HEK293T (cell line): Measurements from ENCODE around the gene CTTN.

Experiments used
- CTCF ChIA-PET: fragments of 350-600 bp; formaldehyde crosslinking; extraction: SDS; loops from one replicate; lab custom pipeline; 2021; ENCODE audit warnings: antibody characterized with exemption, inconsistent platforms; lab: Yijun Ruan, JAX
- POLR2A ChIA-PET: fragments of 350-600 bp; formaldehyde crosslinking; extraction: SDS; loops from one replicate; lab custom pipeline; 2020; ENCODE audit warnings: antibody characterized with exemption, inconsistent platforms; lab: Yijun Ruan, JAX
- DNase-seq: peaks from one replicate; pipeline ENCODE4 v3.0.0; 2012; ENCODE audit warnings: mixed read lengths; ENCODE audit errors: extremely low spot score
- ARNT ChIP-seq: fragments of 450-650 bp; IDR thresholded peaks from 2 replicates; pipeline ENCODE4 v1.6.1; 2017; ENCODE audit warnings: mild to moderate bottlenecking
- BHLHE40 ChIP-seq: fragments of 450-650 bp; IDR thresholded peaks from 2 replicates; pipeline ENCODE4 v1.6.1; 2016; ENCODE audit warnings: mild to moderate bottlenecking, moderate library complexity, borderline replicate concordance
- CTBP1 ChIP-seq: fragments of 450-650 bp; IDR thresholded peaks from 2 replicates; pipeline ENCODE4 v1.6.1; 2016; ENCODE audit warnings: borderline replicate concordance
- ELF4 ChIP-seq: fragments of 450-650 bp; IDR thresholded peaks from 2 replicates; pipeline ENCODE4 v1.6.1; 2017; ENCODE audit warnings: antibody characterized with exemption
- FOXA1 ChIP-seq: fragments of 450-650 bp; IDR thresholded peaks from 2 replicates; pipeline ENCODE4 v1.6.1; 2016; ENCODE audit warnings: mild to moderate bottlenecking
- FOXK2 ChIP-seq: fragments of 450-650 bp; IDR thresholded peaks from 2 replicates; pipeline ENCODE4 v1.6.1; 2016; ENCODE audit warnings: mild to moderate bottlenecking
- FOXM1 ChIP-seq: fragments of 450-650 bp; IDR thresholded peaks from 2 replicates; pipeline ENCODE4 v1.6.1; 2017; ENCODE audit warnings: mild to moderate bottlenecking, borderline replicate concordance
- HDGF ChIP-seq: fragments of 450-650 bp; IDR thresholded peaks from 2 replicates; pipeline ENCODE4 v1.6.1; 2017; ENCODE audit warnings: antibody characterized with exemption, borderline replicate concordance
- L3MBTL2 ChIP-seq: fragments of 450-650 bp; conservative IDR thresholded peaks from 2 replicates; pipeline ENCODE4 v1.6.1; 2016; ENCODE audit warnings: mild to moderate bottlenecking
- LEF1 ChIP-seq: fragments of 450-650 bp; IDR thresholded peaks from 2 replicates; pipeline ENCODE4 v1.6.1; 2017; ENCODE audit warnings: mild to moderate bottlenecking, borderline replicate concordance
- SP1 ChIP-seq: fragments of 450-650 bp; IDR thresholded peaks from 2 replicates; pipeline ENCODE4 v1.6.1; 2017
- SUZ12 ChIP-seq: fragments of 450-650 bp; IDR thresholded peaks from 2 replicates; pipeline ENCODE4 v1.6.1; 2016; ENCODE audit warnings: mild to moderate bottlenecking
- TARDBP ChIP-seq: fragments of 450-650 bp; IDR thresholded peaks from 2 replicates; pipeline ENCODE4 v1.6.1; 2016
- ZNF384 ChIP-seq: fragments of 450-650 bp; IDR thresholded peaks from 2 replicates; pipeline ENCODE4 v1.6.1; 2016
- TF ChIP-seq, protein P1 (sequence below): fragments of 450-650 bp; IDR thresholded peaks from 2 replicates; pipeline ENCODE4 v1.6.1; 2016

CTTN gene

GRCh38 chr11:70436501-70436860, 38.2 kb downstream of the CTTN start:
- ChIA-PET CTCF (no interaction called here), POLR2A (no interaction called here)
- DNase-seq = no peak
- TF ChIP-seq TARDBP (no peak), FOXA1 (no peak), HDGF (no peak), ELF4 (no peak), ZNF384 (no peak), FOXK2 (no peak), BHLHE40 (no peak), SP1 (no peak), FOXM1 (no peak)
- TF ChIP-seq, protein P1, sequence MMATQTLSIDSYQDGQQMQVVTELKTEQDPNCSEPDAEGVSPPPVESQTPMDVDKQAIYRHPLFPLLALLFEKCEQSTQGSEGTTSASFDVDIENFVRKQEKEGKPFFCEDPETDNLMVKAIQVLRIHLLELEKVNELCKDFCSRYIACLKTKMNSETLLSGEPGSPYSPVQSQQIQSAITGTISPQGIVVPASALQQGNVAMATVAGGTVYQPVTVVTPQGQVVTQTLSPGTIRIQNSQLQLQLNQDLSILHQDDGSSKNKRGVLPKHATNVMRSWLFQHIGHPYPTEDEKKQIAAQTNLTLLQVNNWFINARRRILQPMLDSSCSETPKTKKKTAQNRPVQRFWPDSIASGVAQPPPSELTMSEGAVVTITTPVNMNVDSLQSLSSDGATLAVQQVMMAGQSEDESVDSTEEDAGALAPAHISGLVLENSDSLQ = no peak

DNA sequence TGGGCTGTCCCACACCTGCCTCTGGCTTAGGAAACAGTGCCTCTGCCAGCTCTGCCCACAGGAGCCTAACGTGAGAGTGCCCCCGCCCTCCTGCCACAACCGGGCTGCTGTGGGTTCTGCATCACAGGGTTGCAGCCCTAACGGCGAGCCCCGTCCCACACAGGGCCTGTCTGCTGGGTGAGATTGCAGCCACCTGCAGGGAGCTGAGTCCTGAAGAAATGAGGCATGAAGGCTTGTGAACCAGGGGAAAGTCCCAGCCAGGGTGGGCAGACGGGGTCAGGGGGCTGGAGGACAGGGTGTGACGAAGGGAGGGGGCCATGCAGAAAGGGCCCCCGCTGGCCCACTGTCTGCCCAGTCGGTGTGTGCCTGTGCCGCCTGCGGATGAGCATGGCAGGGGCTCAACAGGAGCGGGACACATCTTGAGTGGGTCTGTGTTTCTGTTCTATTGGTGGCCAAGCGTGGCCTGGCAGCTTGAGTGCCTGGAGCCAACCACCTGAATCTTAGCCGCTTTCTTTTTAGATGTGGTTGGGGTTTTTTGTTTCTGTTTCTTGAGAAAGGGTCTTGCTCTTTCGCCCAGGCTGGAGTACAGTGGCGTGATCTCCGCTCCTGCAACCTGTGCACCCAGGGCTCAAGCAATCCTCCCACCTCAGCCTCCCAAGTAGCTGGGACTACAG, 38.9 kb downstream of the CTTN start:
- ChIA-PET POLR2A (no interaction called here), CTCF (no interaction called here)
- no peak for TF ChIP-seq L3MBTL2
- TF ChIP-seq TARDBP = no peak
- TF ChIP-seq SUZ12 = no peak
- TF ChIP-seq FOXA1 = no peak
- TF ChIP-seq ARNT = no peak
- TF ChIP-seq ELF4 = no peak
- TF ChIP-seq FOXM1 = no peak
- TF ChIP-seq SP1 = no peak
- TF ChIP-seq ZNF384 = no peak
- no peak for TF ChIP-seq CTBP1
- DNase-seq = no peak

- no peak for DNase-seq
- TF ChIP-seq ARNT (no peak), LEF1 (no peak), TARDBP (no peak), SUZ12 (no peak)
- ChIA-PET CTCF (no interaction called here), POLR2A (no interaction called here)
Measured at GRCh38 chr11:70440206-70440605, 41.9 kb downstream of the CTTN start.

GRCh38 chr11:70443773-70444030, 45.4 kb downstream of the CTTN start:
- ChIA-PET POLR2A (no interaction called here), CTCF (no interaction called here)
- TF ChIP-seq ARNT = no peak
- DNase-seq = no peak

DNA sequence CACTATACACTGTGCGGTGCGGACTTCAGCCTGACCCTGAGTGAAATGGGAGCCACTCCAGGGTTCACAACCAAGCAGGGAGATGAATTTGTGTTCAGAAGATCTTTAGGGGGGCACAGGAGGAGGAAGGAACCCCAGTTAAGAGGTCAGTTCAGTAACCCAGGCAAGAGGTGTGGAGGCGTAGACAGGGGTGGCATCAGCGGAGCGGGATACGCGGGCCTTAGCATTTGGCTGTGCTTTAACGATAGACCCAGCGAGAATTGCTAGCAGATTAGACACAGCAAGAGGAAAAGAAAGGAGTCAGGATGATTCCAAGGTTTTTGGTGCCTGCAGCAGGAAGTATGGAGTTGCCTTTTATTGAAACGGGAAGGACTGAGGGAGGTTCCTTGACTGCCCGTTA, 46.8 kb downstream of the CTTN start:
- DNase-seq = no peak
- ChIA-PET CTCF (no interaction called here), POLR2A (no interaction called here)
- no peak for TF ChIP-seq TARDBP
- TF ChIP-seq FOXK2 = no peak
- TF ChIP-seq FOXM1 = no peak
- TF ChIP-seq, protein P1 = no peak
- no peak for TF ChIP-seq ELF4
- TF ChIP-seq SUZ12 = no peak

DNA sequence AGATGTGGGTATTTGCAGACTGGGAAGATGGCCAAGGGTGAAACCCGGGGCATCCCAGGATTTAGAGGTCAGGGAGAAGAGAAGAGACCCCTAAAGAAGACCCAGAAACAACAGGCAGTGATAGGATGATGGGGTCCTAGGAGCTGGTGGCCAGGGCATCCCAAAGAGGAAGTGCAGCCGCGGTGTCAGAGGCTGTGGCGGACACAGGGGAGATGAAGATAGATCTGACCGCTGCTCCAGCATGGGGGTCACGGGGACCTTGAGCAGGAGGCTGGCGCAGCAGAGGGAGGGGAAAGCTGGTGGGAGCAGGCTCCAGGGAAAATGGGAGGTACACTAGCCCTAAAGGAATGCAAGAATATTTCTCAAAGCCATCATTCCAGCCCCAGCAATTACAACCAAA, 47.3 kb downstream of the CTTN start:
- POLR2A ChIA-PET = no interaction called here
- TF ChIP-seq HDGF = no peak
- TF ChIP-seq ELF4 = no peak
- TF ChIP-seq CTBP1 = no peak
- no peak for TF ChIP-seq FOXK2
- no peak for TF ChIP-seq LEF1
- TF ChIP-seq BHLHE40 = no peak
- TF ChIP-seq TARDBP = no peak
- TF ChIP-seq ARNT = no peak
- no peak for TF ChIP-seq FOXA1
- no peak for TF ChIP-seq ZNF384
- CTCF ChIA-PET = no interaction called here
- DNase-seq = no peak

DNA sequence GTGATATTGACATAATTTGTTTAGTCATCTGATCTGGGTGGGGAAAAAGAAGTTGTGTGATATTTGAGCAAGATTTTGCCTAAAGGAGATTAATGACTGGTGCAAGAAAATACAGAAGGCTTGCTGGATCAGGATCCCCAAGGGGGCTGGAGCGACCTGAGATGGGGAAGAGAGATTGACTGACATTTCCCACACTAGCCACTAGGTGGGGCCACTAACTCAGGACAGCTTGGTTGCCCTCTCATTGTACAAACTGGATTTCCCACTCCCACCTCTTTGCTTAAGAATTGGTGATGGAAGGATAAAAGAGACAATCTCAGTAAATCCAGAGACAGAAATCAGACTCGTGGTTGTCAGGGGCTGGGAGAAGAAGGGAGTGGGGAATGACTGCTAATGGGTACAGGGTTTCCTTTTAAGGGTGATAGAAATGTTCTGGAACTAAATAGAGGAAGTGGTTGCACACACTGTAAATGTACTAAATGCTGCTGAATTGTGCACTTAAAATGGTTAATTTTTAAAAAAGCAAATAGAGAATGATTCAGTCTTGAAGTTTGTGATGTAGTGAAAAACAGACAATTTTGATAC, 50.7 kb downstream of the CTTN start:
- ChIA-PET CTCF (no interaction called here), POLR2A (no interaction called here)
- TF ChIP-seq, protein P1 = peak; percentile 26; the same call in 1 of the 2 replicates
- TF ChIP-seq L3MBTL2 = no peak
- TF ChIP-seq LEF1 = no peak
- peak; percentile 54 for DNase-seq
